HG03342 (cell line): ENCODE results near the gene ZBTB14.

Experiments used
- ATAC-seq: cut with Tn5 transposase; IDR thresholded peaks from one replicate; pipeline ENCODE4 v1.9.1; 2021; ENCODE audit warnings: mild to moderate bottlenecking, moderate library complexity; ENCODE audit not compliant: unreplicated experiment

ZBTB14 gene

GRCh38 chr18:5294457-5295230 lies 882 bp downstream of the ZBTB14 start:
- peak; percentile 22 for ATAC-seq

- ATAC-seq, result no peak
Measured at GRCh38 chr18:5294113-5294456, 1.4 kb downstream of the ZBTB14 start.

- ATAC-seq, result peak; percentile 79
Measured at GRCh38 chr18:5288517-5288935, 7.0 kb downstream of the ZBTB14 start.

DNA sequence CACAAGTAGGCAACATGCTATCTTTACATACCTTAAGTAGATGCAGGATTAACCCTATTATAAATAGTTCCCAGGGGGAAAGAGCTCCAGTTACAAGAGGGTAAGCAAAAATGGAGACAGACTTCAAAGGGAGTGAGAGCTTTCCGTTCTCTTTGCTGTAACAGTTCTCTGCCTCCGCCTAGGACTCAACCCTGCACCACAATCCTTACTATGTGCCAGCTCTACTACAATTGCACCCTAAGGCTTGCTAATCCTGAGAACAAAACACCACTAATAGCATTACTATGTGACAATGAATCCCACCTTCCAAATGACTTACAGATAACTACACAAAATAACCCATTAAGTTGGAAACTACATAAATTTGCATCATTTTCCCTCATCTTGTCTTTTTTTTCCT lies 7.7 kb downstream of the ZBTB14 start:
- ATAC-seq, result no peak

- ATAC-seq, result no peak
Measured at GRCh38 chr18:5286525-5286924, 9.0 kb downstream of the ZBTB14 start.

- ATAC-seq, result no peak
Measured at GRCh38 chr18:5285326-5285725, 10.2 kb downstream of the ZBTB14 start.

DNA sequence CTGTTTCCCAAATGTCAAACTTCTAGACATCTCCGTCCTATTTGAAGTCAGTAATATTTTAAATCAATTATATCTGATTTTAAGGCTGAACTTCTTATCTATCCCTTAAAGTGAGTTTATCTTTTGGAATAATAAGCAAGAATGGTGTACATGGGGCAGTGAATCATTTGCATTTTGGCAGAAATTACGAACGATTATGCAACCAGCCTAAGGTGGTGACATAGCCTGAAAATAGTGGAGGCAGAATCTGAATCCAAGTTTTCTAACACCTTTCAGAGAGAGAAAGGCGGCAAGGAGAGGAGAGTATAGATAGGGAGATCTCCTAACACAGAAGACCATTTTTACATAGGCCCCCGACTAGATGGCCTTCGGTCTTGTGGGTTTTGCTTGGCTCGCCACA lies 10.7 kb downstream of the ZBTB14 start:
- ATAC-seq, result no peak

GRCh38 chr18:5282770-5283169 lies 12.8 kb downstream of the ZBTB14 start:
- no peak for ATAC-seq

DNA sequence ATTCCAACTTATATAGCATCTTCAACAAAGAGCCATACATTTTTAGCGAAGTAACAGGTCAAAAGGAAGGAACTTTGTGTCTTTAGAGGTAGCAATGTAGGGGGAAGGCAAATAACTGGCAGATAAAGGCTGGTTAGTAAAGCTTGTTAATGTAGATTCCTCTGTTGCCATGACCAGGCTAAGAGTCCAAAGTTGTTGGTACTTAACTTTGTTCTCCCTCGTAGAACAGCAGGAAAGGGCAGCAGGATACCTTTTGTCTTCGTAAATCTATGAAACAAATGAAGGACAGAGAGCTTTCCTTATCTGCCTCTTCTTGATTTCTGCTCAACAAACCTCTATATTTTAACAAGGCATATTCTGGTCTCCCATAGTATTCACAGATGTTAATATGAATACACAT lies 18.6 kb downstream of the ZBTB14 start:
- ATAC-seq, result no peak

- ATAC-seq, result no peak
Measured at GRCh38 chr18:5275872-5276271, 19.7 kb downstream of the ZBTB14 start.

DNA sequence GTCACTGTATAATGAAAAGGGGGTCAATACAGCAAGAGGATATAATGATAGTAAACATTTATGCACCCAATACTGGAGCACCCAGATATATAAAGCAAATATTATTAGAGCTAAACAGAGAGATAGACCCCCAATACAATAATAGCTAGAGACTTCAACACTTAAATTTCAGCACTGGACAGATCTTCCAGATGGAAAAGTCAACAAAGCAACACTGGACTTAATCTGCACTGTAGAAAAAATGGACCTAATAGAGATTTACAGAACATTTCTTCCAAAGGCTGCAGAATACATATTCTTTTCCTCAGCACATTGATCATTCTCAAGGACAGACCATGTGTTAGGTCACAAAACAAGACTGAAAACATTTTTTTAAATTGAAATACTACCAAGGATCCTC lies 26.7 kb downstream of the ZBTB14 start:
- no peak for ATAC-seq

DNA sequence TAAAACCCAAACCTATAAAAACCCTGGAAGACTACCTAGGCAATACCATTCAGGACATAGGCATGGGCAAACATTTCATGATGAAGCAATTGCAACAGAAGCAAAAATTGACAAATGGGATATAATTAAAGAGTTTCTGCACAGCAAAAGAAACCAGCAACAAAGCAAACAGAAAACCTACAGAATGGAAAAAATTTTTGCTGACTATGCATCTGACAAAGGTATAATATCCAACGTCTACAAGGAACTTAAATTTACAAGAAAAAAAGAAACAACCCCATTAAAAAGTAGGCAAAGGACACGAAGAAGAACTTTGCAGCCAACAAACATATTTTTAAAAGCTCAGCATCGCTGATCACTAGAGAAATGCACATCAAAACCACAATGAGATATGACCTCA lies 28.8 kb downstream of the ZBTB14 start:
- ATAC-seq, result no peak

GRCh38 chr18:5253910-5254309 lies 41.6 kb downstream of the ZBTB14 start:
- peak; percentile 49 for ATAC-seq

DNA sequence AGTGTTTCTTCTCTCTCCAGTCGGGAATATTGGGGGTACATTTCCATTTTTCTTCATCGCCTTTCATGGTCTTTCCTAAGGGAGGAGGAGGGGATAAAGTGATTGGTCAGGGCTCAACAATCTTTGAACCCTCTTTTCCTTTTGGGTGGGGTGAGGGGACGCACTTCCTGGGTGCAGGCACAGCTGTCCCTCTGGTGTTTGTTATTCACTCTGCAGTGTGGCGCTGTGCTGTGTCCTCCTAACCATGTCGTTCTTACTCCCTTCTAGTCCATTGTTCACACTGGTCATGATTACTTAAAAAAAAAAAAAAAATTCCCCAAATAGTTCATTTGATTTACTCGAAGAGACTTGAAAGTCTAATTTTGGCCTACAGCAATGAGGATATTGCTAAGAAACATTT lies 44.4 kb downstream of the ZBTB14 start:
- ATAC-seq, result no peak

DNA sequence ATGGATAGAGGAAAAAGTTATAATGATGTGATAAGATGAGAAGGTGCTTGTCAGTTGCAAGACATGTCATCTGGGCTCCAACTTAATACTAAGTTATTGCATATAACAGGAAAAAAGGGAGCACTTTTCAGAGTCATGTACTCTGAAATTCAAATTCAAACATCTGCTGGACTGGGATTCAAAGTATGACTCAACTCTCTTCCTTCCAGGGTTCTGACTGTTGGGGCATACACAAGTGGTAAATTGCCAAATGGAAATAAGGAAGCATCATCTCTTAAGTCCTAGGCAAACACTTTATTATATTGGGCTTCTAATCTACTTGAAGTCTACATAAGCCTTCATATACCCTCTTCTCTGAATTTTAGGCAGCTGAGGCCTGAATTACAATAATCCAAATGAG lies 44.9 kb downstream of the ZBTB14 start:
- no peak for ATAC-seq

DNA sequence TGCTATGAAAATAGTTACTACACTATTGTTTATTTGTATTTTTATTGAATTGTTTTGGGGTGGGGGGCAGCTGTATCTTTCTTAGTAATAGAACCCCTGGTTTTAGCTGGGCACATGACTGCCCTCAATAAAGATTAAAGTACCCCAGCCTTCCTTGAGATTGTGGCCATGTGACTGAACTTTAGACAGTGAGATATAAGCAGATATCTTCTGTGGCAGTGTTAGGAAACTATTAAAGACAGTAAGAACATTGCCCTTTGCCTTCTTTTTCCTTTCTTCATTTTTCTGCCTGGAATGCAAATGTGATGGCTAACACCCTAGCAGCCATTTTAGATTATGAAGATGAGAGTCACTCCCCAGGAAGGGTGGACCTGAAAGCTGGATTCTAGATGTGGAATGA lies 50.6 kb downstream of the ZBTB14 start:
- no peak for ATAC-seq

GRCh38 chr18:5239447-5239846 lies 56.1 kb downstream of the ZBTB14 start:
- ATAC-seq, result no peak
